Heart left ventricle (tissue), 13 donors: ENCODE results near the gene HGF.

Experiments used
- CTCF ChIP-seq, 12 donors: fragments of 200-600 bp; sonication (generic) in 4 of 12; IDR thresholded peaks; one replicate each; pipeline versions ENCODE4 v1.5.0 to v1.8.0; 2018 to 2022; ENCODE audit warnings: antibody characterized with exemption in 12 of 12, mild to moderate bottlenecking in 5 of 12
- POLR2A ChIP-seq, 2 donors: fragments of 450-650 bp; IDR thresholded peaks; one replicate each; pipeline ENCODE4 v1.6.1; 2017; ENCODE audit warnings: antibody characterized with exemption in 2 of 2, mild to moderate bottlenecking in 2 of 2, moderate library complexity in 2 of 2
- donor health status: ischemic (EF 13 %, LVEDD 7.1; RV severe dilation, severe dysfunction).
- donor health status: DM: no; HTN: yes; CAD: no.
- donor health status: DM: no; HTN: no; CAD: no.
- donor health status: ischemic (EF 25% LVEDD 6.9; RV normal size, moderate dysfunction).
- donor health status: ischemic (EF 25% LVEDD 5.7; RV mildly dilated, moderate dysfunction).
- donor health status: ischemic (EF 35%, LVEDD 5.7; RV mildly dilated, moderate dysfunction).
- donor health status: nonischemic (EF 11% LVEDD 7.7; RV severe dilation, severe dysfunction).
- donor health status: DM: yes; HTN: yes; CAD: no.
- donor health status: PGD.
- donor health status: ischemic (EF 29% LVEDD 5.4; RV normal size, mild dysfunction).
- donor health status: nonischemic (EF 23%, LVEDD 6.1; RV moderate dilation, normal function).

- TF ChIP-seq CTCF (IDR thresholded peaks at IDR 0.05) (no peak), POLR2A (IDR thresholded peaks at IDR 0.05) (no peak)
Measured at GRCh38 chr7:81680120-81680519, 89.7 kb downstream of the HGF start.
